HG02798 (cell line): ENCODE data around the gene COL15A1.

Source experiments
- ATAC-seq: cut with Tn5 transposase; IDR thresholded peaks from one replicate; pipeline ENCODE4 v1.9.1; 2021; ENCODE audit warnings: mild to moderate bottlenecking; ENCODE audit not compliant: unreplicated experiment, poor library complexity

COL15A1 gene

GRCh38 chr9:99119976-99120655 is 176.4 kb downstream of the COL15A1 start:
- ATAC-seq: no peak
